Thyroid gland (tissue), 4 donors: ENCODE results near the gene UBE2F. TPM values are rescaled to one million over a fixed set of nuclear protein-coding genes. Genes with fewer than 3 reads are reported as not detected.
"Not testable (repeated sequence)": the region's sequence is repeated elsewhere in the genome, so short reads cannot be mapped to it uniquely, and the experiment has no call there.

Experiments
- DNase-seq, 2 donors: peaks; one replicate each; pipeline ENCODE4 v3.0.0-alpha.2; 2019
- H3K27ac ChIP-seq, 3 donors: fragments of 200-600 bp; sonication (generic); 1 replicate in 2 of 3; 2 replicates in 1 of 3; pipeline ENCODE4 v1.5.1; 2016 to 2019; ENCODE audit warnings: mild to moderate bottlenecking in 1 of 3, moderate library complexity in 1 of 3
- H3K27me3 ChIP-seq: fragments of 200-600 bp; sonication (generic); one replicate; pipeline ENCODE4 v1.5.1; 2019
- H3K36me3 ChIP-seq, 2 donors: fragments of 200-600 bp; sonication (generic); one replicate each; pipeline ENCODE4 v1.5.1; 2016 to 2019
- H3K4me1 ChIP-seq, 2 donors: fragments of 200-600 bp; sonication (generic); one replicate each; pipeline ENCODE4 v1.5.1; 2017 to 2019
- H3K4me3 ChIP-seq, 3 donors: fragments of 200-600 bp; sonication (generic); replicated peaks in 1 of 3; 1 replicate in 2 of 3; 2 replicates in 1 of 3; pipeline ENCODE4 v1.5.1; 2016; ENCODE audit warnings: mild to moderate bottlenecking in 1 of 3
- H3K9me3 ChIP-seq: fragments of 200-600 bp; sonication (generic); one replicate; pipeline ENCODE4 v1.5.1; 2017
- CTCF ChIP-seq, 6 experiments: fragments of 200-600 bp in 3 of 6; fragments of 450-650 bp in 3 of 6; sonication (generic) in 3 of 6; IDR thresholded peaks; one replicate each; pipeline ENCODE4 v1.5.1; 2016 to 2019; ENCODE audit warnings: antibody characterized with exemption in 6 of 6, mild to moderate bottlenecking in 2 of 6, inconsistent platforms in 1 of 6, moderate library complexity in 1 of 6
- POLR2A ChIP-seq, 2 donors: fragments of 450-650 bp; IDR thresholded peaks; one replicate each; pipeline ENCODE4 v1.6.1; 2017; ENCODE audit warnings: antibody characterized with exemption in 2 of 2, mild to moderate bottlenecking in 2 of 2, moderate library complexity in 1 of 2
- WGBS, 2 donors: methylation state at CpG; one replicate each; pipeline ENCODE4 v1.1.5; 2017; 5-methylcytosine and 5-hydroxymethylcytosine counted together
- intact Hi-C: fragments of 100-400 bp; cut with DNase I; formaldehyde crosslinking; loops from one replicate; pipeline ENCODE4 v1.15.1; 2023
- total RNA-seq, 4 donors: library from RNA; depleted of rRNA; stranded (reverse); fragments of >200 nt; gene quantifications; one replicate each; pipeline ENCODE4 v1.2.3, GENCODE V29; 2016

Gene UBE2F
- total RNA-seq, 4 donors from 2014 or later: 79.8 to 134 (median 122) TPM

DNA sequence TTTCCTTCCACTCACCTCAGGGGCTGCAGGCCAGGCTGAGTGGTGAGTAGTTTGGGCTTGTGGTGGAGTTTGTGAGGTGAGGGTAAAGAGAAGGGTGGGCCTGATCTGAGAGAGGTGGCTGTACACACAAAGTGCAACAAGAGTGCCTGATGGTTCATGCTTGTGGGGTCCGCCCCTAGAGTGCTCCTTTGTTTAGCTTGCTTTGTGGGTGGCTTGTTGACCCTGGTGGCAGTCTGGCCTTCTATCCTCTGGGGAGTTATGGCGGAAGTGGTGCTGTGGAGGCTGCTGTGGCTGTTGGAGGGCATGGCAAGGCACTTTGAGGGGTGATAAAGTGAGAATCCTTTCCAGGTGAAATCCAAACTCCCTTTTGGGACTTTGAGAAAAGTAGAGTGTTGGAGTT is 10.6 kb downstream of the UBE2F start:
- Histone ChIP-seq H3K27ac (no peak overlapping the region), H3K36me3 (peaks cover 0 to 4% of the 10 kb centered on the region in 2 donors), H3K4me3 (no peak overlapping the region), H3K9me3 (no peaks in the 10 kb centered on the region), H3K27me3 (no peaks in the 10 kb centered on the region), H3K4me1 (peaks cover 19 to 44% of the 10 kb centered on the region in 2 donors)
- WGBS, 2 donors: 96 to 100% methylated on average over 2 of the region's 2 CpGs
- DNase-seq: no peak
- intact Hi-C loops: no loop called here
- TF ChIP-seq CTCF (IDR thresholded peaks at IDR 0.05) (no peak), POLR2A (IDR thresholded peaks at IDR 0.05) (no peak)

DNA sequence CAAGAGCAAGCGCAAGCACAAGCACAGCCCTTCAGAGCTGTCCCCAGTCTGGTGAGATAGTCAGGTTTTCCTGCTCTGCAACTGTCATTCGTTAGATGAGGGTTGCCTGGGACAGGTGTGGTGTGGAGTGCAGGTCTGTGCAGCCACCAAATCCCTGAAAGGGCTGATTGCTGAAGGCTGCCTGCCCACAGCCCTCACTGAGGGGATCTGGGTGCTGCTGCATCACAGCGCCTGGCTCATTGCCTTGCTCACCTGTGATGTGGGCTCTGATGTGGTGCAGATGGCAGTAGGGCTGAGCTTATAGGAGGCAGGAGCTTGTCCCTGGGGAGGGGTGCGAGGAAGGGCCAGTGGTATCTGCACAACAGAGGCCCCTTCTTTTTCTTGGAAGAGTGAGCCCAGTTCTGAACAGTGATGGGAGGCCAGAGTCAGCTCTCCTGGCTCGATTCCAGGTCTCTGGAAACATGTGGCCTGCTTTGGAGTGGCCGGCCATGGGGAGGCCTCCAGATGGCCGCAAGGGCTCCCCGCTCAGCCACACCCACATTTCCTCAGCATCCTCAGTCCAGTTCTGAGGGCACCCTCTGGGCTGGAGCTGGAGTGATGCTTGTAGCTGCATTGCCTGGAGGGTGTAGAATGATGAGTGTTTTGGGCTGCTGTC is 11.4 kb downstream of the UBE2F start:
- no peak overlapping the region for H3K4me3 ChIP-seq
- no peak overlapping the region for H3K27ac ChIP-seq
- intact Hi-C loops: no loop called here
- peaks cover 0 to 4% of the 10 kb centered on the region in 2 donors for H3K36me3 ChIP-seq
- H3K4me1 ChIP-seq: peaks cover 19 to 45% of the 10 kb centered on the region in 2 donors
- H3K27me3 ChIP-seq: no peaks in the 10 kb centered on the region
- 77 to 100% methylated on average over 1 to 8 of the region's 8 CpGs for WGBS, 2 donors
- no peak for DNase-seq
- no peak for TF ChIP-seq CTCF (IDR thresholded peaks at IDR 0.05)
- TF ChIP-seq POLR2A (IDR thresholded peaks at IDR 0.05): no peak
- no peaks in the 10 kb centered on the region for H3K9me3 ChIP-seq

GRCh38 chr2:237979331-237979730 is 12.5 kb downstream of the UBE2F start:
- H3K36me3 ChIP-seq: peaks cover 0 to 4% of the 10 kb centered on the region in 2 donors
- no peak for TF ChIP-seq CTCF (IDR thresholded peaks at IDR 0.05)
- no peak for TF ChIP-seq POLR2A (IDR thresholded peaks at IDR 0.05)
- no peaks in the 10 kb centered on the region for H3K9me3 ChIP-seq
- intact Hi-C loops: no loop called here
- no peak overlapping the region for H3K4me3 ChIP-seq
- H3K27ac ChIP-seq: no peak overlapping the region
- H3K4me1 ChIP-seq: peaks cover 19 to 45% of the 10 kb centered on the region in 2 donors
- 91 to 100% methylated on average over 2 to 6 of the region's 6 CpGs for WGBS, 2 donors
- H3K27me3 ChIP-seq: no peaks in the 10 kb centered on the region
- no peak for DNase-seq

- Histone ChIP-seq H3K4me1 (peaks cover 19 to 45% of the 10 kb centered on the region in 2 donors), H3K36me3 (peaks cover 0 to 4% of the 10 kb centered on the region in 2 donors), H3K9me3 (no peaks in the 10 kb centered on the region), H3K27me3 (no peaks in the 10 kb centered on the region), H3K27ac (no peak overlapping the region), H3K4me3 (no peak overlapping the region)
- no peak for TF ChIP-seq POLR2A (IDR thresholded peaks at IDR 0.05)
- TF ChIP-seq CTCF (IDR thresholded peaks at IDR 0.05): no peak
- intact Hi-C loops: no loop called here
- 60 to 67% methylated on average over 1 of the region's 1 CpG for WGBS, 2 donors
- DNase-seq: no peak
Observed at GRCh38 chr2:237980087-237980486, 13.3 kb downstream of the UBE2F start.

GRCh38 chr2:237980751-237981150 is 13.9 kb downstream of the UBE2F start:
- Histone ChIP-seq H3K4me1 (peaks cover 19 to 44% of the 10 kb centered on the region in 2 donors), H3K36me3 (peaks cover 0 to 4% of the 10 kb centered on the region in 2 donors), H3K9me3 (no peaks in the 10 kb centered on the region), H3K27ac (peak overlapping the region in 1 of 3 donors; percentile 50), H3K27me3 (no peaks in the 10 kb centered on the region), H3K4me3 (no peak overlapping the region)
- WGBS, 2 donors: 90 to 92% methylated on average over 6 of the region's 6 CpGs
- no peak for DNase-seq
- TF ChIP-seq POLR2A (IDR thresholded peaks at IDR 0.05): no peak
- no peak for TF ChIP-seq CTCF (IDR thresholded peaks at IDR 0.05)
- intact Hi-C loops: no loop called here

- peaks cover 19 to 37% of the 10 kb centered on the region in 2 donors for H3K4me1 ChIP-seq
- intact Hi-C loops, H3K9me3 ChIP-seq, H3K27me3 ChIP-seq, H3K4me3 ChIP-seq, H3K36me3 ChIP-seq: not testable (repeated sequence)
- DNase-seq: peak; percentile 52 to 64
- peak overlapping the region in 1 of 3 donors; percentile 45 for H3K27ac ChIP-seq
- 39 to 65% methylated on average over 5 of the region's 5 CpGs for WGBS, 2 donors
Observed at GRCh38 chr2:237981621-237982020, 14.8 kb downstream of the UBE2F start.
